Stimulated activated CD4-positive, alpha-beta T cell treated with anti-CD3 and anti-CD28 coated beads, Interleukin-12 subunit alpha, Interleukin-12 subunit beta, amount 100 ng/mL, for 4 hours (primary cell): ENCODE results near the gene KRTAP17-1.
"Not testable (repeated sequence)": the region's sequence is repeated elsewhere in the genome, so short reads cannot be mapped to it uniquely, and the experiment has no call there.

ENCODE experiments used
- DNase-seq: peaks from one replicate; pipeline ENCODE4 v3.0.0-alpha.2; 2020

The KRTAP17-1 gene

GRCh38 chr17:41315204-41315794 is at the start of gene KRTAP17-1:
Gene KRTAP17-1, minus strand, starts transcription at chr17:41315710. Its CDS starts 60 bp downstream, at chr17:41315650.
- no peak for DNase-seq

- no peak for DNase-seq
Measured at GRCh38 chr17:41363881-41364280, 48.4 kb upstream of the KRTAP17-1 start.

- DNase-seq: no peak
Measured at GRCh38 chr17:41360296-41360995, 44.9 kb upstream of the KRTAP17-1 start.

- no peak for DNase-seq
Measured at GRCh38 chr17:41354536-41354935, 39.0 kb upstream of the KRTAP17-1 start.

GRCh38 chr17:41352597-41353366 is 37.3 kb upstream of the KRTAP17-1 start:
- DNase-seq: no peak

GRCh38 chr17:41351177-41351576 is 35.7 kb upstream of the KRTAP17-1 start:
- DNase-seq: no peak

GRCh38 chr17:41350381-41350878 is 34.9 kb upstream of the KRTAP17-1 start, which contains the start of gene KRT33A:
Gene KRT33A, minus strand, starts transcription at chr17:41350828. Its CDS starts 61 bp downstream, at chr17:41350767.
- DNase-seq: not testable (repeated sequence)

- no peak for DNase-seq
Measured at GRCh38 chr17:41347869-41348760, 32.6 kb upstream of the KRTAP17-1 start.

- DNase-seq: not testable (repeated sequence)
Measured at GRCh38 chr17:41346421-41346820, 30.9 kb upstream of the KRTAP17-1 start.

GRCh38 chr17:41345992-41346391 is 30.5 kb upstream of the KRTAP17-1 start:
- no peak for DNase-seq

- no peak for DNase-seq
Measured at GRCh38 chr17:41343029-41343428, 27.5 kb upstream of the KRTAP17-1 start.

GRCh38 chr17:41340934-41341861 is 25.7 kb upstream of the KRTAP17-1 start:
- DNase-seq: peak; percentile 20

- no peak for DNase-seq
Measured at GRCh38 chr17:41340494-41340893, 25.0 kb upstream of the KRTAP17-1 start.

GRCh38 chr17:41339571-41340172 is 24.2 kb upstream of the KRTAP17-1 start:
- DNase-seq: no peak

GRCh38 chr17:41338961-41339485 is 23.5 kb upstream of the KRTAP17-1 start:
- no peak for DNase-seq

GRCh38 chr17:41335747-41336146 is 20.2 kb upstream of the KRTAP17-1 start:
- DNase-seq: no peak

GRCh38 chr17:41334385-41335305 is 19.1 kb upstream of the KRTAP17-1 start:
- no peak for DNase-seq

- no peak for DNase-seq
Measured at GRCh38 chr17:41333836-41334235, 18.3 kb upstream of the KRTAP17-1 start.

- DNase-seq: no peak
Measured at GRCh38 chr17:41333098-41333497, 17.6 kb upstream of the KRTAP17-1 start.
